Measurements from ENCODE around the gene OPRM1.
"Not testable (repeated sequence)": the region's sequence is repeated elsewhere in the genome, so short reads cannot be mapped to it uniquely, and the experiment has no call there.

OPRM1 gene

DNA sequence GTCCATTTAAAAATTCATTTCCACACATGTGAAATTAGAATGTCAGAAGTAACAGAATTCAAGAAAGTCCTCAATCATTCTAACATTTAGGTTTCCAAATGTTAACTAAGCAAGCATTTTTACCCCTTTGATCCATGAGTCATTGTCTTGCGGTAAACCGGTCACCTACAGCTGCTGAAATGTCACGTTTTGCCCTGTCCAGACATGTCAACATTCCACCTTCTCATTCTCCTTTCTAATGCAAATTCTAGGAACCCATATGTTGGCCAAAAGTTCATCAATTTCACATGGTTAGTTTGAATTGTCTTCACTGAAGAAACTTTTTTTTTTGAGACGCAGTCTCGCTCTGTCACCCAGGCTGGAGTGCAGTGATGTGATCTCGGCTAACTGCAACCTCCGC, 200.4 kb downstream of the OPRM1 start:
- TF ChIP-seq CTCF (IDR thresholded peaks at IDR 0.05; ENCODE audit: control insufficient read depth, extremely low read depth, insufficient read depth): no peak
- no peak for DNase-seq (ENCODE audit: low read depth)
- H3K4me3 ChIP-seq (ENCODE audit: low read depth, low read length): no peak overlapping the region

- not testable (repeated sequence) for DNase-seq (ENCODE audit: low read depth); H3K4me3 ChIP-seq (ENCODE audit: low read depth, low read length)
These were observed 202.0 kb downstream of the OPRM1 start for GRCh38 chr6:154241061-154241460.

DNA sequence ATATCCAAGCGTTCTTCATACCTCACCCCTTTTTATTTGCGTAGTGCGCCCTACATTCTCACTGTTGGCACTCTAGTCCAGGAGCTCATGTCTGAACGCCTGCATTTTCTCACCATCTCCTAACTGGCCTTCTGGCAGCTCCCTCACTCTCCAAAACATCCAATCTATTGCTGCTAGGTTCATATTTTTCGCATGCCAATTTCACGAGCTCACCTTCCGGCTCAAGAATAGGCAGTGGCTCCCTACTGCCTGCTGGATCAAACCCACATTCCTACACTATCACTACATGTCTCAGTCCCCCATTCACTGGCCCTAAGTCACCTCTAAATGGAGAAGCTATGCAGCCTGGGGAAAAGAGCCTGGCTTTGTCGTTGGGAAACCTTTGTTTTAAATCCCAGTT, 202.5 kb downstream of the OPRM1 start:
- no peak for TF ChIP-seq CTCF (IDR thresholded peaks at IDR 0.05; ENCODE audit: control insufficient read depth, extremely low read depth, insufficient read depth)
- no peak for DNase-seq (ENCODE audit: low read depth)
- no peak overlapping the region for H3K4me3 ChIP-seq (ENCODE audit: low read depth, low read length)

GRCh38 chr6:154242617-154243357, 203.7 kb downstream of the OPRM1 start:
- H3K4me3 ChIP-seq (ENCODE audit: low read depth, low read length): no peak overlapping the region
- TF ChIP-seq CTCF (IDR thresholded peaks at IDR 0.05; ENCODE audit: control insufficient read depth, extremely low read depth, insufficient read depth): no peak
- no peak for DNase-seq (ENCODE audit: low read depth)

GRCh38 chr6:154243793-154244750, 205.0 kb downstream of the OPRM1 start:
- TF ChIP-seq CTCF (IDR thresholded peaks at IDR 0.05; ENCODE audit: control insufficient read depth, extremely low read depth, insufficient read depth): no peak
- no peak overlapping the region for H3K4me3 ChIP-seq (ENCODE audit: low read depth, low read length)
- DNase-seq (ENCODE audit: low read depth): no peak

DNA sequence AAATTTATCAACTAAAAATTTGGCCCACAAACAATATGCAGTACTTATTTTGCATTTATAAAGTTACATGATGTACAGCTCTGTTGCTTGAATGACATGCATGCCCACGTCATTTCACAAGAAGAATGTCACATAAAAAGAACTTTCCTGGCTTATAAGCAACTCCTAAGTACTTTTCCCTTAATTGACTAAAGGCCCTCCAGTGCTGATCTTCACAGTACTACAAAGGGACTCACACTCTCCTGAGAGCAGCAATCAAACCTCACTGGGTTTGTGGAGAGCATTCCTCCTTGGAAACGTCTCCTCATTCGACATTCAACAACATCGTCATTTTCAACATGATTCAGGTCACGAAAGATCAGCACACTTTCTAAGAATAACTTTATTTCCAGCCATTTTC, 206.5 kb downstream of the OPRM1 start:
- H3K4me3 ChIP-seq (ENCODE audit: low read depth, low read length): no peak overlapping the region
- DNase-seq (ENCODE audit: low read depth): no peak
- no peak for TF ChIP-seq CTCF (IDR thresholded peaks at IDR 0.05; ENCODE audit: control insufficient read depth, extremely low read depth, insufficient read depth)

GRCh38 chr6:154246723-154247118, 207.7 kb downstream of the OPRM1 start:
- DNase-seq (ENCODE audit: low read depth): no peak
- no peak for TF ChIP-seq CTCF (IDR thresholded peaks at IDR 0.05; ENCODE audit: control insufficient read depth, extremely low read depth, insufficient read depth)
- no peak overlapping the region for H3K4me3 ChIP-seq (ENCODE audit: low read depth, low read length)

Measured in LNCaP clone FGC (cell line).